Loucy (cell line): ENCODE data around the gene ARFIP2.

ENCODE experiments used
- H2AFZ ChIP-seq: fragments of 200-600 bp; sonication (generic); 2 replicates; pipeline ENCODE4 v1.6.0; 2016; ENCODE audit warnings: antibody characterized with exemption, mild to moderate bottlenecking, low read length, moderate library complexity
- H3F3A ChIP-seq: fragments of 200-600 bp; 2 replicates; pipeline ENCODE4 v1.6.0; 2016; ENCODE audit warnings: antibody characterized with exemption, low read depth, mild to moderate bottlenecking
- H3K27me3 ChIP-seq: fragments of 200-600 bp; sonication (generic); 2 replicates; pipeline ENCODE4 v1.6.1; 2014; ENCODE audit warnings: low read length, mild to moderate bottlenecking; ENCODE audit not compliant: insufficient read depth, poor library complexity, severe bottlenecking
- H3K36me3 ChIP-seq: fragments of 200-600 bp; sonication (generic); 2 replicates; pipeline ENCODE4 v1.6.1; 2016; ENCODE audit warnings: low read length; ENCODE audit not compliant: insufficient read depth
- H3K4me1 ChIP-seq: fragments of 200-600 bp; sonication (generic); 2 replicates; pipeline ENCODE4 v1.5.1; 2014; ENCODE audit warnings: low read length, mild to moderate bottlenecking; ENCODE audit not compliant: insufficient read depth, poor library complexity, severe bottlenecking
- H3K4me2 ChIP-seq: fragments of 200-600 bp; sonication (generic); 2 replicates; pipeline ENCODE4 v1.6.0; 2014; ENCODE audit warnings: antibody characterized with exemption, low read length, low read depth, mild to moderate bottlenecking; ENCODE audit not compliant: poor library complexity, severe bottlenecking
- H3K4me3 ChIP-seq: fragments of 200-600 bp; sonication (generic); 2 replicates; pipeline ENCODE4 v1.5.1; 2014; ENCODE audit warnings: low read length, mild to moderate bottlenecking, mixed read lengths; ENCODE audit not compliant: poor library complexity, severe bottlenecking
- H3K79me2 ChIP-seq: fragments of 200-600 bp; sonication (generic); 2 replicates; pipeline ENCODE4 v1.6.1; 2014; ENCODE audit warnings: low read length; ENCODE audit not compliant: insufficient read depth
- H3K9ac ChIP-seq: fragments of 200-600 bp; sonication (generic); 2 replicates; pipeline ENCODE4 v1.6.0; 2014; ENCODE audit warnings: mild to moderate bottlenecking, low read depth, low read length, moderate library complexity; ENCODE audit not compliant: poor library complexity, severe bottlenecking
- H3K9me2 ChIP-seq: fragments of 200-600 bp; sonication (generic); replicated peaks from 2 replicates; pipeline ENCODE4 v1.6.1; 2016; ENCODE audit warnings: low read depth, low read length, mixed read lengths
- H3K9me3 ChIP-seq: fragments of 200-600 bp; sonication (generic); 2 replicates; pipeline ENCODE4 v1.6.1; 2014; ENCODE audit warnings: mild to moderate bottlenecking, antibody characterized with exemption, low read length, low read depth; ENCODE audit not compliant: insufficient read depth
- H4K20me1 ChIP-seq: fragments of 200-600 bp; sonication (generic); 2 replicates; pipeline ENCODE4 v1.6.0; 2014; ENCODE audit warnings: antibody characterized with exemption, low read length, mild to moderate bottlenecking; ENCODE audit not compliant: insufficient read depth, poor library complexity, severe bottlenecking
- CTCF ChIP-seq: fragments of 200-600 bp; sonication (generic); conservative IDR thresholded peaks from 2 replicates; pipeline ENCODE4 v1.5.1; 2014; ENCODE audit warnings: mild to moderate bottlenecking, antibody characterized with exemption, low read length
- EZH2phosphoT487 ChIP-seq: fragments of 200-600 bp; IDR thresholded peaks from 2 replicates; pipeline ENCODE4 v1.6.1; 2018; ENCODE audit warnings: antibody characterized with exemption, mild to moderate bottlenecking, moderate library complexity, borderline replicate concordance

Gene ARFIP2

GRCh38 chr11:6485661-6486060 lies 4.5 kb upstream of the ARFIP2 start:
- no peak overlapping the region for H3K4me3 ChIP-seq
- H4K20me1 ChIP-seq, result peaks cover 23% of the 10 kb centered on the region
- H3K27me3 ChIP-seq, result no peaks in the 10 kb centered on the region
- H3K9ac ChIP-seq, result no peak overlapping the region
- no peak overlapping the region for H2AFZ ChIP-seq
- peaks cover 10% of the 10 kb centered on the region; the same call in 1 of the 2 replicates for H3K36me3 ChIP-seq
- no peaks in the 10 kb centered on the region for H3F3A ChIP-seq
- H3K9me2 ChIP-seq, result no peaks in the 10 kb centered on the region
- H3K4me1 ChIP-seq, result peaks cover 23% of the 10 kb centered on the region
- TF ChIP-seq CTCF (no peak), EZH2phosphoT487 (no peak)
- peaks cover 40% of the 10 kb centered on the region for H3K79me2 ChIP-seq
- H3K9me3 ChIP-seq, result no peaks in the 10 kb centered on the region
- H3K4me2 ChIP-seq, result no peak overlapping the region

DNA sequence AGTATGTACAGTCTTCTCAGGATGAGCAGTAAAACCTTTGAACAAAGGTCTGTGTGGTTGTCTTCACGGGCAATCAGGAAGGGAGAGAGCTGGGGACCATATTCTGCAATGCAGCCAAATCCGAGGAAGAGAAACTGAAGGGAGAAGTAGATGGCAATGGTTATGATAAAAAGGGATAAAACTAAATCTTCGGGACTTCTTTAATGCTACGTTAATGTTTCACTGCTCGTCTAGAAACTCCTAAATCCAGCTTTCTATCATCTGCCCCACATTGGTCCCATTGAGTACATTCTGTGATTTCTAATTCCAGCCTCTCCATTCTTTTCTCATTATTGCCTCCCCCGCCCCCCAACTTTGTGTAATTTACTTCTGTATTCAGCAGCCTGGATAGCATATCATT lies 1.9 kb upstream of the ARFIP2 start:
- no peak overlapping the region for H2AFZ ChIP-seq
- peak overlapping the region; percentile 92 for H3K4me3 ChIP-seq
- peaks cover 57% of the 10 kb centered on the region for H3K79me2 ChIP-seq
- H3K9me3 ChIP-seq, result no peaks in the 10 kb centered on the region
- TF ChIP-seq EZH2phosphoT487 (no peak), CTCF (no peak)
- H3K9ac ChIP-seq, result peak overlapping the region; percentile 85
- no peaks in the 10 kb centered on the region for H3F3A ChIP-seq
- H3K9me2 ChIP-seq, result no peaks in the 10 kb centered on the region
- peaks cover 7% of the 10 kb centered on the region; the same call in 1 of the 2 replicates for H3K36me3 ChIP-seq
- peak overlapping the region; percentile 92 for H3K4me2 ChIP-seq
- peaks cover 33% of the 10 kb centered on the region for H4K20me1 ChIP-seq
- peaks cover 33% of the 10 kb centered on the region for H3K4me1 ChIP-seq
- no peaks in the 10 kb centered on the region for H3K27me3 ChIP-seq

- Histone ChIP-seq H3K4me1 (peaks cover 33% of the 10 kb centered on the region), H3K4me3 (peak overlapping the region; percentile 92), H3K9ac (peak overlapping the region; percentile 85), H3K27me3 (no peaks in the 10 kb centered on the region), H3F3A (no peaks in the 10 kb centered on the region), H2AFZ (no peak overlapping the region), H4K20me1 (peaks cover 33% of the 10 kb centered on the region), H3K9me2 (no peaks in the 10 kb centered on the region), H3K79me2 (peaks cover 57% of the 10 kb centered on the region), H3K9me3 (no peaks in the 10 kb centered on the region), H3K36me3 (peaks cover 5% of the 10 kb centered on the region; the same call in 1 of the 2 replicates), H3K4me2 (peak overlapping the region; percentile 92)
- TF ChIP-seq EZH2phosphoT487 (no peak), CTCF (no peak)
Observed at GRCh38 chr11:6482441-6482840, 1.3 kb upstream of the ARFIP2 start.
